ENCODE results near the gene VAPB. TPM values are rescaled to one million over a fixed set of nuclear protein-coding genes. Genes with fewer than 3 reads are reported as not detected.
"Not testable (repeated sequence)": the region's sequence is repeated elsewhere in the genome, so short reads cannot be mapped to it uniquely, and the experiment has no call there.

Gene VAPB
- total RNA-seq, 1 experiment from 2014 or later: 82.4 TPM

DNA sequence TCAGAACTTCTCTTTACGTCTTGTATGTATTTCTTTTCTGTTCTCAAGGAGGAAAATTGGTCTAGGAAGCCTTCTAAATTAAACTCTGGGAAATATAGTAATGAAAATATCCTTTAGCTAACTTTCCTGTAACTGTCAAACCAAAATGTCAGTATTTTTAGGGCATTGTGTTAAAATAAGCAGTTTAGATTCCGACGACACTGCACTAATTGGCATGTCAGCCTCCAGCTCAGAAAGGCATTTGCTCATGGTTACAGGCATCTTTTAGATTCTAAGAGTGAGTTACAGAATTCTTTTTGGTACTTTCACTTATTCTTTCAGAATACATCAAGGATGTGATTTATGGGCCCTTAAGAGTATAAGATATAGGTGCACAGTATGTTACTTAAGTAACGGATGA lies 26.1 kb upstream of the VAPB start:
- intact Hi-C loops (cut with micrococcal nuclease; ENCODE audit: unreplicated experiment): no loop called here
- H3K4me1 Mint-ChIP-seq (ENCODE audit: low read depth, unreplicated experiment): no peaks in the 10 kb centered on the region
- no TSS peak for BruUV-seq (replicated peaks)
- H3K36me3 Mint-ChIP-seq (ENCODE audit: insufficient read depth, unreplicated experiment): peaks cover 25% of the 10 kb centered on the region
- CTCF ChIA-PET: no interaction called here
- no peak overlapping the region for H3K4me3 Mint-ChIP-seq (ENCODE audit: low read depth, unreplicated experiment)
- TF ChIP-seq, protein P1, sequence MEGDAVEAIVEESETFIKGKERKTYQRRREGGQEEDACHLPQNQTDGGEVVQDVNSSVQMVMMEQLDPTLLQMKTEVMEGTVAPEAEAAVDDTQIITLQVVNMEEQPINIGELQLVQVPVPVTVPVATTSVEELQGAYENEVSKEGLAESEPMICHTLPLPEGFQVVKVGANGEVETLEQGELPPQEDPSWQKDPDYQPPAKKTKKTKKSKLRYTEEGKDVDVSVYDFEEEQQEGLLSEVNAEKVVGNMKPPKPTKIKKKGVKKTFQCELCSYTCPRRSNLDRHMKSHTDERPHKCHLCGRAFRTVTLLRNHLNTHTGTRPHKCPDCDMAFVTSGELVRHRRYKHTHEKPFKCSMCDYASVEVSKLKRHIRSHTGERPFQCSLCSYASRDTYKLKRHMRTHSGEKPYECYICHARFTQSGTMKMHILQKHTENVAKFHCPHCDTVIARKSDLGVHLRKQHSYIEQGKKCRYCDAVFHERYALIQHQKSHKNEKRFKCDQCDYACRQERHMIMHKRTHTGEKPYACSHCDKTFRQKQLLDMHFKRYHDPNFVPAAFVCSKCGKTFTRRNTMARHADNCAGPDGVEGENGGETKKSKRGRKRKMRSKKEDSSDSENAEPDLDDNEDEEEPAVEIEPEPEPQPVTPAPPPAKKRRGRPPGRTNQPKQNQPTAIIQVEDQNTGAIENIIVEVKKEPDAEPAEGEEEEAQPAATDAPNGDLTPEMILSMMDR (IDR thresholded peaks at IDR 0.05; ENCODE audit: unreplicated experiment): no peak
- DNase-seq: no peak
- no peaks in the 10 kb centered on the region for H3K27me3 Mint-ChIP-seq (ENCODE audit: unreplicated experiment)
- no peaks in the 10 kb centered on the region for H3K9me3 Mint-ChIP-seq (ENCODE audit: low read depth, unreplicated experiment)
- no peak overlapping the region for H3K27ac Mint-ChIP-seq (ENCODE audit: unreplicated experiment)

DNA sequence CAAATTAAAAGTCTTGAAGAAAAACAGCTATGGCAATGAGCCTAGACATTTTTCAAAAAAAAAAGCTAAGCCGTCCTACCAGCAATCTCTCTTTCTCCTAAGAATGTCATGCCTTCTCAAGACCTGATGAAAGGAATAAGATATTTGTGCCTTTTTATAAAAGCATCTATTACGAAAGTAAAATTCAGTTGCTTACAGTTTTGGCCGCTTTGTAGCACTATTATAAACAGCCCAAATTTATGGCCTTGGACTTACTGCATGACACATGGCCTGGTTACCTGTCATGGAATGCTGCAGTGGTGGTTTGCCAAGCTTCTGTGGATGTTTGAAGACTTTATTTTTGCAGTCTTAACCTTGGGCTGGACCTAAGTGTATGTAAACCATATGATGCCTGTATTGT lies 22.2 kb upstream of the VAPB start:
- CTCF ChIA-PET: no interaction called here
- Mint-ChIP-seq H3K4me1 (ENCODE audit: low read depth, unreplicated experiment) (no peaks in the 10 kb centered on the region), H3K36me3 (ENCODE audit: insufficient read depth, unreplicated experiment) (peaks cover 15% of the 10 kb centered on the region), H3K27me3 (ENCODE audit: unreplicated experiment) (no peaks in the 10 kb centered on the region), H3K4me3 (ENCODE audit: low read depth, unreplicated experiment) (no peak overlapping the region), H3K27ac (ENCODE audit: unreplicated experiment) (no peak overlapping the region), H3K9me3 (ENCODE audit: low read depth, unreplicated experiment) (no peaks in the 10 kb centered on the region)
- intact Hi-C loops (cut with micrococcal nuclease; ENCODE audit: unreplicated experiment): no loop called here
- BruUV-seq (replicated peaks): no TSS peak
- DNase-seq: no peak
- TF ChIP-seq, protein P1 (IDR thresholded peaks at IDR 0.05; ENCODE audit: unreplicated experiment): no peak

DNA sequence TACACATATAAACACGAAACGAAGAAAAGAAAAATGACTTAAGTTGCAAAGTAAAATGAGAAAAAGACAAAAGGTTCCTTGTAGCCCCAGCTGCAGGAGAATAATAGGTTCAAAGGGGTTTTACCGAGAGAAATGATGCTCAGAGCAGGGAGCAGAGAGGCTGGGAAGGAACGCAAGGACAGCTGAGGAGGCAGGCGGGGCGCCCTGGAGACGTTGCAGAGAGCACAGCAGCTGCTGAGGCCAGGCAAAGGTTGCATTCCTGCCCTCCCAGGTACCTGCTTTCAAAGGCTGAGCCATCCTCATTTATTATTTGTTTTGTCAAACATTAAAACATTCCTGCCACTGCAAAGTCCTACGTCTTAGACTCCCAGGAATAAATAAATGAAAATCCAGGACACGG lies 16.2 kb upstream of the VAPB start:
- intact Hi-C loops (cut with micrococcal nuclease; ENCODE audit: unreplicated experiment): no loop called here
- TF ChIP-seq, protein P1 (IDR thresholded peaks at IDR 0.05; ENCODE audit: unreplicated experiment): no peak
- no peak overlapping the region for H3K4me3 Mint-ChIP-seq (ENCODE audit: low read depth, unreplicated experiment)
- no peaks in the 10 kb centered on the region for H3K9me3 Mint-ChIP-seq (ENCODE audit: low read depth, unreplicated experiment)
- CTCF ChIA-PET: no interaction called here
- BruUV-seq (replicated peaks): no TSS peak
- H3K4me1 Mint-ChIP-seq (ENCODE audit: low read depth, unreplicated experiment): no peaks in the 10 kb centered on the region
- peaks cover 40% of the 10 kb centered on the region for H3K27me3 Mint-ChIP-seq (ENCODE audit: unreplicated experiment)
- DNase-seq: no peak
- no peaks in the 10 kb centered on the region for H3K36me3 Mint-ChIP-seq (ENCODE audit: insufficient read depth, unreplicated experiment)
- H3K27ac Mint-ChIP-seq (ENCODE audit: unreplicated experiment): no peak overlapping the region

DNA sequence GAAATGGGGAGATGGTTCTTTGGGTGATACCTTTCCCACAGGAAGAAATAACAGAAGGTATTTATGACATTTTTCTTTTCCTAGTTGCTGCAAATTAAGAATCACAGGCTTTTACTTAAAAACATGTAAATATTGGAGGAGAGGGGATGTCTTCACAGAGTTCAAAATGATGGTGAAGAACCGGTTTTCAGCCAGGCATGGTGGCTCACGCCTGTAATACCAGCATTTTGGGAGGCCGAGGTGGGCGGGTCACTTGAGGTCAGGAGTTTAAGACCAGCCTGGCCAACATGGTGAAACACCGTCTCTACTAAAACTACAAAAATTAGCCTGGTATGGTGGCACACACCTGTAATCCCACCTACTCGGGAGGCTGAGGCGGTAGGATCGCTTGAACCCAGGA lies 15.7 kb upstream of the VAPB start:
- intact Hi-C loops (cut with micrococcal nuclease; ENCODE audit: unreplicated experiment); DNase-seq; H3K4me3 Mint-ChIP-seq (ENCODE audit: low read depth, unreplicated experiment); H3K27ac Mint-ChIP-seq (ENCODE audit: unreplicated experiment); H3K36me3 Mint-ChIP-seq (ENCODE audit: insufficient read depth, unreplicated experiment); H3K4me1 Mint-ChIP-seq (ENCODE audit: low read depth, unreplicated experiment); CTCF ChIA-PET; BruUV-seq (replicated peaks); H3K9me3 Mint-ChIP-seq (ENCODE audit: low read depth, unreplicated experiment): not testable (repeated sequence)
- H3K27me3 Mint-ChIP-seq (ENCODE audit: unreplicated experiment): peaks cover 45% of the 10 kb centered on the region

DNA sequence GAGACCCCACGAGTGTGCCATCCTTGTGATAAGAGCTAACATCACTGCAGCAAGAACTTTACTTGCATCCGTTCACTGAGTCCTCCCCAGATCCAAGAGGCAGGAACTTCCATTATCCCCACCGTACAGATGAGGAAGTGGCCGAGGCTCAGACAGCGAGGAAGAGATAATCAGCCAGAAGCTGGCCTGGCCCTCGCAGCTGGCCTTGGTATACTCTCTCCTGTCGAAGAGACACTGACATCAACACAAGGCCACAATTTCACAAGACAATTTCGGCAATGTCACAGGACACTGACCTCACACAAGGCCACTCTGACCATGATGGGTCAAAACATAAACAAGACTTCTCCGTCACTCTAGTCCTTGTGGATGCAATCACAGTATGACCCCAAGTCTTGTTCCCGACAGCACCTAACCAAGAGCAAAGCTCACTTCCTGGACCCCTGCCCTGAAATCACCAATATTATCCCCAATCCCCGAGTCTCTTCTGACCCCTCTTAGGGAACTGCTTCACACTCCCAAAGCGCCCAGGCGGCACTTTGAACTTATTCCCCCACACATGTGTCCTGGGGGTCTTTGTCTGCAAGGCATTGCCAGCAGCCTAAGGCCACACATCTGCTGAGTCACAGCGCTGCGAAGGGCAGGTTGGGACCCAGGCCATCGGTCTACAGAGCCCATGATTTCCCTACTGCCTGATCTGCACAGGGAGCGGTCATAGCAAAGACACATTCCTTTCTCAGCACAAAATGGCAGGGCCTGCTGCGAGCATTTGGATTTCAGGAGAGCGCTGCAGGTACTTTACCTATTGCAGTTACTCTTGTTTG lies 14.8 kb upstream of the VAPB start:
- no TSS peak for BruUV-seq (replicated peaks)
- Mint-ChIP-seq H3K4me1 (ENCODE audit: low read depth, unreplicated experiment) (no peaks in the 10 kb centered on the region), H3K27me3 (ENCODE audit: unreplicated experiment) (peaks cover 55% of the 10 kb centered on the region), H3K36me3 (ENCODE audit: insufficient read depth, unreplicated experiment) (no peaks in the 10 kb centered on the region), H3K27ac (ENCODE audit: unreplicated experiment) (no peak overlapping the region), H3K4me3 (ENCODE audit: low read depth, unreplicated experiment) (no peak overlapping the region), H3K9me3 (ENCODE audit: low read depth, unreplicated experiment) (no peaks in the 10 kb centered on the region)
- TF ChIP-seq, protein P1 (IDR thresholded peaks at IDR 0.05; ENCODE audit: unreplicated experiment): no peak
- intact Hi-C loops (cut with micrococcal nuclease; ENCODE audit: unreplicated experiment): no loop called here
- CTCF ChIA-PET: interaction anchor here (0.6 kb wide), 2 partner anchors 9 to 15 kb away, joined by 6 to 7 read pairs; no protein-coding TSS in a partner anchor
- DNase-seq: no peak
